ENCODE measurements around the gene SSTR3. TPM values are rescaled to one million over a fixed set of nuclear protein-coding genes. Genes with fewer than 3 reads are reported as not detected.

Gene SSTR3
- total and polyA plus RNA-seq, 2 of the 13 experiments (the other 11 are each of a cell fraction or from before 2014, with no cell fraction given) = 0.08 to 0.64 TPM

- ATAC-seq = peak; percentile 87
- BruUV-seq (replicated peaks) = no TSS peak
- peak; percentile 93 for DNase-seq (ENCODE audit: low spot score)
- CTCF ChIA-PET (ENCODE audit: low intra/inter-chr PET ratio, low total read pairs) = interaction anchor here (1.0 to 5.1 kb wide), 4 partner anchors 32 to 122 kb away, joined by 3 to 57 read pairs (median 12); no protein-coding TSS in a partner anchor
- intact Hi-C loops (cut with micrococcal nuclease; ENCODE audit: unreplicated experiment) (loop anchor here (1.0 to 5.0 kb wide), 2 partner anchors 122 to 167 kb away; no protein-coding TSS in a partner anchor), in situ Hi-C loops (cut with HindIII; ENCODE audit: extremely low pct_ligation_motif_present, low pct_unique_long_range_greater_than_20kb) (loop anchor here (5.0 kb wide), 1 partner anchor 37 kb away; no protein-coding TSS in a partner anchor)
- Histone ChIP-seq H3K36me3 (replicated peaks in 1 of 2; ENCODE audit: control insufficient read depth in 1 of 2, insufficient read depth in 2 of 2, low read length in 2 of 2) (no peaks in the 10 kb centered on the region), H4K20me1 (ENCODE audit: insufficient read depth, low read length) (peaks cover 3% of the 10 kb centered on the region; the same call in 1 of the 2 replicates), H3K27ac (ENCODE audit: extremely low read length, insufficient read depth, low read length) (peak overlapping the region; percentile 90), H3K9me3 (ENCODE audit: low read length) (no peaks in the 10 kb centered on the region), H3K4me1 (ENCODE audit: insufficient read depth, low read length) (peaks cover 69% of the 10 kb centered on the region), H3K4me3 (replicated peaks in 1 of 3; ENCODE audit: insufficient read depth in 1 of 3, low read depth in 2 of 3, low read length in 3 of 3) (peak overlapping the region; percentile 70 to 80 (median 73); a peak in 5 of 6 replicates), H2AFZ (ENCODE audit: low read length) (peak overlapping the region; percentile 32), H3K9ac (ENCODE audit: insufficient read depth, low read depth, low read length) (peak overlapping the region; percentile 94), H3K4me2 (ENCODE audit: low read depth, low read length) (peak overlapping the region; percentile 99), H3K27me3 (ENCODE audit: control insufficient read depth in 1 of 2, insufficient read depth in 2 of 2, low read length in 2 of 2) (no peaks in the 10 kb centered on the region), H3K79me2 (ENCODE audit: insufficient read depth, low read length) (no peaks in the 10 kb centered on the region)
- POLR2A ChIA-PET = interaction anchor here (0.9 to 2.5 kb wide), 12 partner anchors 10 to 303 kb away, joined by 3 to 17 read pairs (median 4); partner anchors contain the start of genes C1QTNF6, MPST and TST
- WGBS (ENCODE audit: low lambda C conversion rate) = 0% methylated on average over 4 of the region's 58 CpGs
- FAIRE-seq = peak; percentile 93
- TF ChIP-seq AGO2 (optimal IDR thresholded peaks at IDR 0.05; ENCODE audit: low read depth, low read length) (peak; percentile 96), REXO4 (CRISPR knock-in tag; IDR thresholded peaks at IDR 0.05; ENCODE audit: borderline replicate concordance) (no peak), ISX (CRISPR knock-in tag; conservative IDR thresholded peaks at IDR 0.05) (0 out of 2 replicates have a peak, but pooled peaks have one; percentile 47), FOXK2 (IDR thresholded peaks at IDR 0.05) (no peak), SALL2 (CRISPR knock-in tag; IDR thresholded peaks at IDR 0.05) (peak; percentile 83; the same call in 1 of the 2 replicates), ZSCAN31 (CRISPR knock-in tag; IDR thresholded peaks at IDR 0.05; ENCODE audit: low read depth) (no peak), MTF1 (CRISPR knock-in tag; IDR thresholded peaks at IDR 0.05) (no peak), ZNF816 (CRISPR knock-in tag; IDR thresholded peaks at IDR 0.05; ENCODE audit: borderline replicate concordance) (peak; percentile 44; the same call in 1 of the 2 replicates), SP1 (IDR thresholded peaks at IDR 0.05) (no peak), SP1 (CRISPR knock-in tag; IDR thresholded peaks at IDR 0.05) (no peak), NFE2L1 (CRISPR knock-in tag; IDR thresholded peaks at IDR 0.05; ENCODE audit: borderline replicate concordance) (no peak), ZSCAN25 (CRISPR knock-in tag; IDR thresholded peaks at IDR 0.05) (no peak), STAT5B (CRISPR knock-in tag; IDR thresholded peaks at IDR 0.05) (no peak), HNF4G (IDR thresholded peaks at IDR 0.05; ENCODE audit: borderline replicate concordance, low read depth, low read length) (peak; percentile 81), HNF4G (CRISPR knock-in tag; IDR thresholded peaks at IDR 0.05; ENCODE audit: borderline replicate concordance, low read depth) (peak; percentile 34)
- TF ChIP-seq, protein P1, sequence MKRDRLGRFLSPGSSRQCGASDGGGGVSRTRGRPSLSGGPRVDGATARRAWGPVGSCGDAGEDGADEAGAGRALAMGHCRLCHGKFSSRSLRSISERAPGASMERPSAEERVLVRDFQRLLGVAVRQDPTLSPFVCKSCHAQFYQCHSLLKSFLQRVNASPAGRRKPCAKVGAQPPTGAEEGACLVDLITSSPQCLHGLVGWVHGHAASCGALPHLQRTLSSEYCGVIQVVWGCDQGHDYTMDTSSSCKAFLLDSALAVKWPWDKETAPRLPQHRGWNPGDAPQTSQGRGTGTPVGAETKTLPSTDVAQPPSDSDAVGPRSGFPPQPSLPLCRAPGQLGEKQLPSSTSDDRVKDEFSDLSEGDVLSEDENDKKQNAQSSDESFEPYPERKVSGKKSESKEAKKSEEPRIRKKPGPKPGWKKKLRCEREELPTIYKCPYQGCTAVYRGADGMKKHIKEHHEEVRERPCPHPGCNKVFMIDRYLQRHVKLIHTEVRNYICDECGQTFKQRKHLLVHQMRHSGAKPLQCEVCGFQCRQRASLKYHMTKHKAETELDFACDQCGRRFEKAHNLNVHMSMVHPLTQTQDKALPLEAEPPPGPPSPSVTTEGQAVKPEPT (CRISPR knock-in tag; IDR thresholded peaks at IDR 0.05; ENCODE audit: low read depth) = peak; percentile 48; the same call in 1 of the 2 replicates
- TF ChIP-seq, protein P2, sequence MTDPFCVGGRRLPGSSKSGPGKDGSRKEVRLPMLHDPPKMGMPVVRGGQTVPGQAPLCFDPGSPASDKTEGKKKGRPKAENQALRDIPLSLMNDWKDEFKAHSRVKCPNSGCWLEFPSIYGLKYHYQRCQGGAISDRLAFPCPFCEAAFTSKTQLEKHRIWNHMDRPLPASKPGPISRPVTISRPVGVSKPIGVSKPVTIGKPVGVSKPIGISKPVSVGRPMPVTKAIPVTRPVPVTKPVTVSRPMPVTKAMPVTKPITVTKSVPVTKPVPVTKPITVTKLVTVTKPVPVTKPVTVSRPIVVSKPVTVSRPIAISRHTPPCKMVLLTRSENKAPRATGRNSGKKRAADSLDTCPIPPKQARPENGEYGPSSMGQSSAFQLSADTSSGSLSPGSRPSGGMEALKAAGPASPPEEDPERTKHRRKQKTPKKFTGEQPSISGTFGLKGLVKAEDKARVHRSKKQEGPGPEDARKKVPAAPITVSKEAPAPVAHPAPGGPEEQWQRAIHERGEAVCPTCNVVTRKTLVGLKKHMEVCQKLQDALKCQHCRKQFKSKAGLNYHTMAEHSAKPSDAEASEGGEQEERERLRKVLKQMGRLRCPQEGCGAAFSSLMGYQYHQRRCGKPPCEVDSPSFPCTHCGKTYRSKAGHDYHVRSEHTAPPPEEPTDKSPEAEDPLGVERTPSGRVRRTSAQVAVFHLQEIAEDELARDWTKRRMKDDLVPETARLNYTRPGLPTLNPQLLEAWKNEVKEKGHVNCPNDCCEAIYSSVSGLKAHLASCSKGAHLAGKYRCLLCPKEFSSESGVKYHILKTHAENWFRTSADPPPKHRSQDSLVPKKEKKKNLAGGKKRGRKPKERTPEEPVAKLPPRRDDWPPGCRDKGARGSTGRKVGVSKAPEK (CRISPR knock-in tag; IDR thresholded peaks at IDR 0.05; ENCODE audit: borderline replicate concordance) = no peak
Observed at GRCh38 chr22:37199103-37199759, 13.0 kb downstream of the SSTR3 start.
